ENCODE data around the gene GABPA.
"Not testable (repeated sequence)": the region's sequence is repeated elsewhere in the genome, so short reads cannot be mapped to it uniquely, and the experiment has no call there.

Gene GABPA

GRCh38 chr21:25742900-25743299 is 8.1 kb downstream of the GABPA start:
- DNase-seq: no peak

GRCh38 chr21:25744854-25745253 is 10.1 kb downstream of the GABPA start:
- no peak for DNase-seq

GRCh38 chr21:25750085-25750484 is 15.3 kb downstream of the GABPA start:
- DNase-seq: peak; percentile 9

- DNase-seq: no peak
Measured at GRCh38 chr21:25752416-25752815, 17.6 kb downstream of the GABPA start.

- DNase-seq: no peak
Measured at GRCh38 chr21:25756190-25756932, 21.6 kb downstream of the GABPA start.

GRCh38 chr21:25757531-25757930 is 22.8 kb downstream of the GABPA start:
- DNase-seq: no peak

- no peak for DNase-seq
Measured at GRCh38 chr21:25759573-25759972, 24.8 kb downstream of the GABPA start.

- DNase-seq: no peak
Measured at GRCh38 chr21:25760061-25760460, 25.3 kb downstream of the GABPA start.

GRCh38 chr21:25760677-25761076 is 25.9 kb downstream of the GABPA start:
- DNase-seq: no peak

GRCh38 chr21:25764065-25764464 is 29.3 kb downstream of the GABPA start:
- no peak for DNase-seq

- no peak for DNase-seq
Measured at GRCh38 chr21:25767921-25768320, 33.1 kb downstream of the GABPA start.

- DNase-seq: no peak
Measured at GRCh38 chr21:25772686-25773085, 37.9 kb downstream of the GABPA start.

- DNase-seq: no peak
Measured at GRCh38 chr21:25776440-25776839, 41.7 kb downstream of the GABPA start.

- not testable (repeated sequence) for DNase-seq
Measured at GRCh38 chr21:25778126-25778875, 43.5 kb downstream of the GABPA start.

- DNase-seq: no peak
Measured at GRCh38 chr21:25788677-25789076, 53.9 kb downstream of the GABPA start.

- no peak for DNase-seq
Measured at GRCh38 chr21:25790122-25790877, 55.5 kb downstream of the GABPA start.

GRCh38 chr21:25790878-25791204 is 56.1 kb downstream of the GABPA start:
- no peak for DNase-seq

- DNase-seq: no peak
Measured at GRCh38 chr21:25791319-25791718, 56.5 kb downstream of the GABPA start.

- DNase-seq: peak; percentile 95
Measured at GRCh38 chr21:25801217-25802014, 66.6 kb downstream of the GABPA start.

GRCh38 chr21:25806060-25806459 is 71.3 kb downstream of the GABPA start:
- DNase-seq: no peak

- no peak for DNase-seq
Measured at GRCh38 chr21:25807191-25807590, 72.4 kb downstream of the GABPA start.

GRCh38 chr21:25809013-25809412 is 74.2 kb downstream of the GABPA start:
- peak; percentile 11 for DNase-seq

GRCh38 chr21:25811186-25811585 is 76.4 kb downstream of the GABPA start:
- DNase-seq: no peak

Measured in activated CD4-positive, alpha-beta T cell treated with anti-CD3 and anti-CD28 coated beads for 48 hours (primary cell).